Neural crest cell (in vitro differentiated cells): Measurements from ENCODE around the gene CIZ1. TPM values are rescaled to one million over a fixed set of nuclear protein-coding genes. Genes with fewer than 3 reads are reported as not detected.

Source experiments
- DNase-seq: peaks from one replicate; pipeline ENCODE4 v3.0.0; 2021; ENCODE audit warnings: low read depth, mixed read lengths, low spot score
- H3K27ac Mint-ChIP-seq: one replicate; pipeline ENCODE4 v1.8.0; 2021; ENCODE audit warnings: mild to moderate bottlenecking, mixed read lengths; ENCODE audit not compliant: unreplicated experiment
- H3K27me3 Mint-ChIP-seq: 2 replicates; pipeline ENCODE4 v1.8.0; 2021; ENCODE audit warnings: low read depth, mild to moderate bottlenecking, mixed read lengths
- H3K36me3 Mint-ChIP-seq: 2 replicates; pipeline ENCODE4 v1.8.0; 2021; ENCODE audit warnings: low read depth, mild to moderate bottlenecking, mixed read lengths
- H3K4me1 Mint-ChIP-seq: 2 replicates; pipeline ENCODE4 v1.8.0; 2021; ENCODE audit warnings: mixed read lengths
- H3K4me3 Mint-ChIP-seq: one replicate; pipeline ENCODE4 v1.8.0; 2021; ENCODE audit warnings: mild to moderate bottlenecking, mixed read lengths
- H3K9me3 Mint-ChIP-seq: 2 replicates; pipeline ENCODE4 v1.8.0; 2021; ENCODE audit warnings: mixed read lengths
- total RNA-seq: library from RNA; stranded (reverse); gene quantifications from 2 replicates; pipeline ENCODE4 v1.2.1, GENCODE V29; 2021
- TF ChIP-seq, protein P1 (sequence below): fragments of 200-600 bp; sonication (generic); conservative IDR thresholded peaks from 2 replicates; pipeline ENCODE4 v1.5.0; 2021; ENCODE audit warnings: antibody characterized with exemption, mild to moderate bottlenecking

Gene CIZ1
- total RNA-seq, 1 donor from 2014 or later, result 226 TPM

DNA sequence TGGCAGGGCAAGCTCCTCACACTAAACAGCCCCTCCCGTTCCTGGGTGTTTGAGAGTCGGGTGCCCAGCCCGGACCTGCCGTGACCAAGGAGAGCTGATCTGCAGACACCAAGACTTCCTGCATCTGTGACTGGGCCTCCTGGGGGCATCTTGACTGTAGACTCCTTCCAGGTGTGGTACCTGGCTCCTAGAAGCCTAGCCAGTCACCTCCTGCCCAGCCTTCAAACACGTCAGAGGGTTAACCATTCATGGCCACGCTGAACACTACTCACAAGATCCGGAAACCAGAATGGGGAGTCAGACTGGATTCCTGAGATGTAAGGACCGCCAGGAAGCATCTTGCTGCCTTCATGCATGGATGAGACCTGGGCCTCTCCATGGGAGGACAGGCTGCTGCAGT is 45.8 kb downstream of the CIZ1 start:
- Mint-ChIP-seq H3K27me3 (no peaks in the 10 kb centered on the region), H3K4me1 (peaks cover 15% of the 10 kb centered on the region), H3K4me3 (no peak overlapping the region), H3K9me3 (no peaks in the 10 kb centered on the region), H3K36me3 (no peaks in the 10 kb centered on the region), H3K27ac (no peak overlapping the region)
- DNase-seq, result no peak
- TF ChIP-seq, protein P1, sequence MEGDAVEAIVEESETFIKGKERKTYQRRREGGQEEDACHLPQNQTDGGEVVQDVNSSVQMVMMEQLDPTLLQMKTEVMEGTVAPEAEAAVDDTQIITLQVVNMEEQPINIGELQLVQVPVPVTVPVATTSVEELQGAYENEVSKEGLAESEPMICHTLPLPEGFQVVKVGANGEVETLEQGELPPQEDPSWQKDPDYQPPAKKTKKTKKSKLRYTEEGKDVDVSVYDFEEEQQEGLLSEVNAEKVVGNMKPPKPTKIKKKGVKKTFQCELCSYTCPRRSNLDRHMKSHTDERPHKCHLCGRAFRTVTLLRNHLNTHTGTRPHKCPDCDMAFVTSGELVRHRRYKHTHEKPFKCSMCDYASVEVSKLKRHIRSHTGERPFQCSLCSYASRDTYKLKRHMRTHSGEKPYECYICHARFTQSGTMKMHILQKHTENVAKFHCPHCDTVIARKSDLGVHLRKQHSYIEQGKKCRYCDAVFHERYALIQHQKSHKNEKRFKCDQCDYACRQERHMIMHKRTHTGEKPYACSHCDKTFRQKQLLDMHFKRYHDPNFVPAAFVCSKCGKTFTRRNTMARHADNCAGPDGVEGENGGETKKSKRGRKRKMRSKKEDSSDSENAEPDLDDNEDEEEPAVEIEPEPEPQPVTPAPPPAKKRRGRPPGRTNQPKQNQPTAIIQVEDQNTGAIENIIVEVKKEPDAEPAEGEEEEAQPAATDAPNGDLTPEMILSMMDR, result no peak

DNA sequence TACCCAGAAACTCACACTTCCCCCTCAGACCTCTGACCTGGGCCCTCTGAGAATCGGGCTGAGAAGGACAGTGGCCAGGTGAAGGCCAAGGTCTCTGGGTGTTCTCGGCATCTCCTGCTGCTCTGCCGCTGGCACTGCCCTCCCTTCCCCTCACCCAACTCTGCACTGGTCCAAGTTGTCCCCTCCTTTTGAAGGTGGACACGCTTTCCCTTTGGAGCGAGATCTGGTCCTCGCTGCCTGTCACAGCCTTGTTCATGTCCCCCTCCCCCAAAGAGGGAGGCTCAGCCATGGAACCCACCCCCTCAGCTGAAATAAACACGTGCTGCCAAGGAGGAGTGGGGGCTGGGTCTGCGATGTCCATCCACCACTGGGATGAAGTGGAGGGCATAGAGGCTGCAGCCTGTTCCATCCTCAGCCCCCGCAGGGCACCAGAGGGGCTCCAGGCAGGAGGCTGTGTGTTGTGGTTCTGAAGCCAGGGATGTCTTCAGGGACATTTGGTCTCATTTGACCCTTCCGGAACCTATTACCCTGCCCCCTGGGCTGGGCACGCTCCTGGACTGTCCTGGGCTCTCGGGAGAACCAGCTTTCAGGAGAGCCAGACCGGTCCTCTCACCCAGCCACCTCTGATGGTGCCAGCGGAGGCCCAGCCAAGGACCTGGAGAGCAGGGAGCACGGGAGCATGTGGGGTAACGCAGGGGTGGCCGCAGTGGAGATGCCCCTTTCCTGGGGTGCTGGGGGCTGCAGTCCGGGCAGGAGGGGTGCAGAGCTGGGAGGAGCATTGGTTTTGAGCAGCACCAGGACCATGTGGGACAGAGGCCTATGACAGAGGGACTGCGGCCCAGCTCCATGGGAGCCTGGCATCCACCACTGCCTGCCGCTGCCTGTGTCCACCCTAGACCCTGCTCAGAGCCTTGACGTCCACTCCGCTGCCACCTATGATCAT is 46.9 kb downstream of the CIZ1 start:
- H3K27me3 Mint-ChIP-seq, result no peaks in the 10 kb centered on the region
- no peaks in the 10 kb centered on the region for H3K36me3 Mint-ChIP-seq
- H3K27ac Mint-ChIP-seq, result no peak overlapping the region
- H3K4me1 Mint-ChIP-seq, result peaks cover 20% of the 10 kb centered on the region
- H3K4me3 Mint-ChIP-seq, result no peak overlapping the region
- TF ChIP-seq, protein P1, result no peak
- no peak for DNase-seq
- no peaks in the 10 kb centered on the region for H3K9me3 Mint-ChIP-seq

DNA sequence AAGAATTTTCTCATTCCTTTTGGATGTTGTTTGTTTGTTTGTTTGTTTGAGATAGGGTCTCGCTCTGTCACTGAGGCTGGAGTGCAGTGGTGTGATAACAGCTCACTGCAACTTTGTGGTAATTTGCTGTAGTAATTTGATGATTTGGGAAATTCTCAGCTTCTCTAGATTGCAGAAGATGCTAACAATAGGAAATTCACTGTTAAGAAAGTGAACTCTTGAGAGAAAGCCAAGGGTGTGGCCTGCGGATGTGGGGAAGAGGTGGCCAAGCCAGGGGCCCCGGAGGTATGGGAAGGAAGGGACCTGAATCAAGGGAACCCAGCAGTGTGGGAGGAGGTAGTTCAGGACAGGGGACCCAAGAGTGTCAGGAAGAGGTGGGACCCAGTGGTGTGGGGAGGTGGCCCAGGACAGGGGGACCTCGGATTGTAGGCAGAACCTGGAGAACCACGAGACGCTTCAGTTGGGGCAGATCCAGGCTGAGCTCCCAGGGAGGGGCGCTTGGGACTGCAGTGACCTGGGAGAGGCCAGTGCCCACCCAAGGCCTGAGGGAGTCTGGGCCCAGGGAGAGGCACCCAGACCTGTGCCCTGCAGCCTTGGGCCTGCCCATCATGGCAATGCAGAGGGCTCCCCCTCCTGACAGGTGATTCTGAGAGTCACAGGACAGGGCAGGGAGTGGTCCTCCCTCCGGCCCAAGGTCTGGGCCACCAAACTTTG is 47.7 kb downstream of the CIZ1 start:
- H3K9me3 Mint-ChIP-seq, result no peaks in the 10 kb centered on the region

DNA sequence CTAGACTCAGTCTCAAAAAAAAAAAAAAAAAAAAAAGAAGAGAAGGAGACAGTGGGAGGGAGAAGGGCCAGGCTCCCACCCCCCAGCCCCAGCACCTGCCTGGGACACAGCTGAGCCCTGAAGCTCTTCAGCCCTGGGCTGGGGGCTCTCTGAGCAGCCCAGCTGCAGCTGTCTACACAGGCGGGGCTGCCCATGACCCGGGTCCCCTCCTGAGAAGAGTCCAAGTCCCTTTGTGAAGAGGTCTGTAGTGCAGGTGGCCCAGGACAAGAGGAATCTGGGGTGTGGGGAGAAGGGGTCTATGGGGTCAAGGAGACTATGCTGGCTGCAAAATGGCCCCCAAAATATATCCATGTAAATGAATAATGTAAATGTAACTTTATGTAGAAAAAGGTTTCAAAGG is 48.8 kb downstream of the CIZ1 start:
- H3K9me3 Mint-ChIP-seq, result no peaks in the 10 kb centered on the region
- no peaks in the 10 kb centered on the region for H3K27me3 Mint-ChIP-seq
- no peaks in the 10 kb centered on the region for H3K36me3 Mint-ChIP-seq
- TF ChIP-seq, protein P1, result no peak
- H3K27ac Mint-ChIP-seq, result no peak overlapping the region
- H3K4me1 Mint-ChIP-seq, result peaks cover 14% of the 10 kb centered on the region
- no peak for DNase-seq
- H3K4me3 Mint-ChIP-seq, result no peak overlapping the region

More for the DNA sequence above, 47.7 kb downstream of the CIZ1 start:
- DNase-seq, result no peak
- no peak overlapping the region for H3K27ac Mint-ChIP-seq
- H3K4me1 Mint-ChIP-seq, result peaks cover 14% of the 10 kb centered on the region
- no peaks in the 10 kb centered on the region for H3K36me3 Mint-ChIP-seq
- no peak overlapping the region for H3K4me3 Mint-ChIP-seq
- H3K27me3 Mint-ChIP-seq, result no peaks in the 10 kb centered on the region
- TF ChIP-seq, protein P1, result no peak

DNA sequence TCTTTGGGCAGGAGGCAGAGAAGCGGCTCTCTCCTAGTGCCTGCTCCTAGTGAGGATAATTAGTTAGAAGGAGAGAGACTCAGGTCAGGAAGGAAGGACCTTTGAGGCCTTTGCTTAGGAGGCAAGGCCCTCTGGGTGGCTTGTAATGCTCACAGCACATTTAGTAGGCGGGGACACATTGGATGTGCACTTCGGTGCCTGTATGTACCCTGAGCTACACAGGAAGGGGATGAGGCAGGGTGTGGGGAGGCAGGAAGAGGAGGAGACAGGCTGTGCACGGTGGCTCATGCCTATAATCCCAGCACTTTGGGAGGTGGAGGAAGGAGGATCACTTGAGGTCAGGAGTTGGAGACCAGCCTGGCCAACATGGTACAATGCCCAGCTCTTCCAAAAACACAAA is 49.3 kb downstream of the CIZ1 start:
- TF ChIP-seq, protein P1, result no peak
- Mint-ChIP-seq H3K4me3 (no peak overlapping the region), H3K36me3 (no peaks in the 10 kb centered on the region), H3K27me3 (no peaks in the 10 kb centered on the region), H3K4me1 (peaks cover 14% of the 10 kb centered on the region), H3K9me3 (no peaks in the 10 kb centered on the region), H3K27ac (peak overlapping the region; percentile 89)
- DNase-seq, result no peak
